ENCODE results near the gene PRTFDC1.

The PRTFDC1 gene

DNA sequence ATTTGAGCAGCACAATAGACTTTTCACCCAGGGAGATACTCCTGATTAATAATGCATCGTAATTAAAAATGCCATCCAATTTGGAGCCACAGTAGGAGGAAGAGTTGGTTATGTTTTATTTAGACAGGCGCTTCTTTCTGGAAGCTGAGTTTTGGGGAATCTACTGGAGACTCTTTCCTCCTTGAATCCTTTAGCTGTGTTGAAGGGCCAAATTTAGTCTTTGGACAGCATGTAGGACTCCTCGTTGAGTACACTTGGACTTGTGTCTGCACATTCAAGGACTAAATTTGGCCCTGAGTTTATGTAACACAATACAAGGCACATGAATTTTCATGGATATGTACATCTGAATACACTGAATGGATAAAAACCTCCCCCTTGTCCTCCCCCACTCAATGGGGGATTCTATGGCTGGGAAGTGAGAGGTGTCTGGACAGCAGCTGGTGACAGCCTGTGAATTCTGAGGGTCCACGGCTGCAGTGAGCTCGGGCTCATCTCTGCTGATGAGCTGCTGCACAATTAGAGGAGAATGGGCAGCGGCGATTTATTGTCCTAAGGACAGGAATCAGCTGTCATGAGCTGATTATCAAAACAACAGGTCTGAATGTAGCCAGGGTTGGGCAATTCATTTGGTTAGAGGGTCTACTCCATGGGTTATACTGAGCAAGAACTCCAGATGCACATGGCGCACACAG, 95.2 kb downstream of the PRTFDC1 start:
- TF ChIP-seq, protein P1, sequence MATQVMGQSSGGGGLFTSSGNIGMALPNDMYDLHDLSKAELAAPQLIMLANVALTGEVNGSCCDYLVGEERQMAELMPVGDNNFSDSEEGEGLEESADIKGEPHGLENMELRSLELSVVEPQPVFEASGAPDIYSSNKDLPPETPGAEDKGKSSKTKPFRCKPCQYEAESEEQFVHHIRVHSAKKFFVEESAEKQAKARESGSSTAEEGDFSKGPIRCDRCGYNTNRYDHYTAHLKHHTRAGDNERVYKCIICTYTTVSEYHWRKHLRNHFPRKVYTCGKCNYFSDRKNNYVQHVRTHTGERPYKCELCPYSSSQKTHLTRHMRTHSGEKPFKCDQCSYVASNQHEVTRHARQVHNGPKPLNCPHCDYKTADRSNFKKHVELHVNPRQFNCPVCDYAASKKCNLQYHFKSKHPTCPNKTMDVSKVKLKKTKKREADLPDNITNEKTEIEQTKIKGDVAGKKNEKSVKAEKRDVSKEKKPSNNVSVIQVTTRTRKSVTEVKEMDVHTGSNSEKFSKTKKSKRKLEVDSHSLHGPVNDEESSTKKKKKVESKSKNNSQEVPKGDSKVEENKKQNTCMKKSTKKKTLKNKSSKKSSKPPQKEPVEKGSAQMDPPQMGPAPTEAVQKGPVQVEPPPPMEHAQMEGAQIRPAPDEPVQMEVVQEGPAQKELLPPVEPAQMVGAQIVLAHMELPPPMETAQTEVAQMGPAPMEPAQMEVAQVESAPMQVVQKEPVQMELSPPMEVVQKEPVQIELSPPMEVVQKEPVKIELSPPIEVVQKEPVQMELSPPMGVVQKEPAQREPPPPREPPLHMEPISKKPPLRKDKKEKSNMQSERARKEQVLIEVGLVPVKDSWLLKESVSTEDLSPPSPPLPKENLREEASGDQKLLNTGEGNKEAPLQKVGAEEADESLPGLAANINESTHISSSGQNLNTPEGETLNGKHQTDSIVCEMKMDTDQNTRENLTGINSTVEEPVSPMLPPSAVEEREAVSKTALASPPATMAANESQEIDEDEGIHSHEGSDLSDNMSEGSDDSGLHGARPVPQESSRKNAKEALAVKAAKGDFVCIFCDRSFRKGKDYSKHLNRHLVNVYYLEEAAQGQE (IDR thresholded peaks at IDR 0.05; ENCODE audit: low read depth) = no peak
- no peak for TF ChIP-seq TCF12 (IDR thresholded peaks at IDR 0.05; ENCODE audit: low read depth)
- TF ChIP-seq RAD21 (IDR thresholded peaks at IDR 0.05; ENCODE audit: low read depth) = no peak
- TF ChIP-seq EP300 (IDR thresholded peaks at IDR 0.05; ENCODE audit: borderline replicate concordance) = no peak
- no peak for TF ChIP-seq NFIC (IDR thresholded peaks at IDR 0.05)
- TF ChIP-seq, protein P2, sequence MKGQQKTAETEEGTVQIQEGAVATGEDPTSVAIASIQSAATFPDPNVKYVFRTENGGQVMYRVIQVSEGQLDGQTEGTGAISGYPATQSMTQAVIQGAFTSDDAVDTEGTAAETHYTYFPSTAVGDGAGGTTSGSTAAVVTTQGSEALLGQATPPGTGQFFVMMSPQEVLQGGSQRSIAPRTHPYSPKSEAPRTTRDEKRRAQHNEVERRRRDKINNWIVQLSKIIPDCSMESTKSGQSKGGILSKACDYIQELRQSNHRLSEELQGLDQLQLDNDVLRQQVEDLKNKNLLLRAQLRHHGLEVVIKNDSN (IDR thresholded peaks at IDR 0.05) = no peak
- no peak for TF ChIP-seq EGR1 (IDR thresholded peaks at IDR 0.05)
- no peak for TF ChIP-seq FOXM1 (IDR thresholded peaks at IDR 0.05; ENCODE audit: borderline replicate concordance, low read depth)
- no peak for TF ChIP-seq CREB1 (IDR thresholded peaks at IDR 0.05; ENCODE audit: low read depth)
- TF ChIP-seq, protein P3, sequence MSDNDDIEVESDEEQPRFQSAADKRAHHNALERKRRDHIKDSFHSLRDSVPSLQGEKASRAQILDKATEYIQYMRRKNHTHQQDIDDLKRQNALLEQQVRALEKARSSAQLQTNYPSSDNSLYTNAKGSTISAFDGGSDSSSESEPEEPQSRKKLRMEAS (IDR thresholded peaks at IDR 0.05) = no peak
- no peak for TF ChIP-seq ZBTB7A (IDR thresholded peaks at IDR 0.05; ENCODE audit: low read depth)
- no peak for TF ChIP-seq CEBPB (IDR thresholded peaks at IDR 0.05)
- TF ChIP-seq YY1 (IDR thresholded peaks at IDR 0.05; ENCODE audit: low read depth) = no peak
- TF ChIP-seq TAF1 (IDR thresholded peaks at IDR 0.05; ENCODE audit: low read depth) = no peak
- TF ChIP-seq TEAD4 (IDR thresholded peaks at IDR 0.05) = no peak

DNA sequence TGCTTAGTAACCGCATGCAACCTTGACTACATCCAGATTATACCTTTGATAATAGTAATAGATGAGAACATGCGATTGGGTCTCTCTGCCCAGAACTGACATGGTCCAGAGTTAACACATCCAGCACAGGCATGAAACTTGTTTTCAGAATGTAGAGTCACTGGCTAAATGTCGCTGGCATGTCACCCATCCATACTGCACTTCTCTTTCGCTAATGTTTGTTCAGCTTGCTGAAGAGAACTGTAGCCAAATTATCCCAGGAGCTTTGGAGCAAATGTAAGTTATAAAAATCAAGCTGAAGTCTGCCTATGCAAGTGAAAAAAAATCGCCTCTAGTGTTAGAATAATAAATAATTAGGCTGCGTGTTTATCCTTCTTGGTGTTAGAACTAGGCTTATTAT, 98.2 kb downstream of the PRTFDC1 start:
- TF ChIP-seq ZBTB7A (IDR thresholded peaks at IDR 0.05; ENCODE audit: low read depth) = no peak
- no peak for TF ChIP-seq NFIC (IDR thresholded peaks at IDR 0.05)
- TF ChIP-seq, protein P3 (IDR thresholded peaks at IDR 0.05) = no peak
- TF ChIP-seq CEBPB (IDR thresholded peaks at IDR 0.05) = no peak
- TF ChIP-seq TAF1 (IDR thresholded peaks at IDR 0.05; ENCODE audit: low read depth) = no peak
- no peak for TF ChIP-seq EGR1 (IDR thresholded peaks at IDR 0.05)
- TF ChIP-seq CREB1 (IDR thresholded peaks at IDR 0.05; ENCODE audit: low read depth) = no peak
- TF ChIP-seq, protein P2 (IDR thresholded peaks at IDR 0.05) = no peak
- TF ChIP-seq FOXM1 (IDR thresholded peaks at IDR 0.05; ENCODE audit: borderline replicate concordance, low read depth) = no peak
- no peak for TF ChIP-seq RAD21 (IDR thresholded peaks at IDR 0.05; ENCODE audit: low read depth)
- no peak for TF ChIP-seq YY1 (IDR thresholded peaks at IDR 0.05; ENCODE audit: low read depth)

DNA sequence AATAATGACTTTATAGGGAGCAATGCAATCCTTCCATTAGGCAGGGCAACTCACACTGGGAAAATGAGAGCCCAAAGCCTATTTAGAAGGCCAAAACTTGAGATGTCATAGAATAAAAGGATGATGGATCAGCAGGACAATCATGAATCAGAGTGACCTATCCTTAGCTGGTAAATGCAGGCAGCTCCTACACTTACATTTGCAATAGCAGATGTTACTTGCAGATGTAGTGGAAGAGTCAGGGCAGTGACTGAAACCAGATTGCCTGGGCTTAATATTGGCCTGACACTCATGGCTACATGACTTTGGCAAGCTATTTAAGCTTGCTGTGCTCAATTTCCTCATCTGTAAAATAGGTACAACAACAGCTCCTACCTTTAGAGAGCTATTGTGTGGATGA, 98.7 kb downstream of the PRTFDC1 start:
- TF ChIP-seq NFIC (IDR thresholded peaks at IDR 0.05) (no peak), EP300 (IDR thresholded peaks at IDR 0.05; ENCODE audit: borderline replicate concordance) (no peak), FOXM1 (IDR thresholded peaks at IDR 0.05; ENCODE audit: borderline replicate concordance, low read depth) (no peak), EGR1 (IDR thresholded peaks at IDR 0.05) (no peak), TCF12 (IDR thresholded peaks at IDR 0.05; ENCODE audit: low read depth) (no peak), RAD21 (IDR thresholded peaks at IDR 0.05; ENCODE audit: low read depth) (no peak), YY1 (IDR thresholded peaks at IDR 0.05; ENCODE audit: low read depth) (no peak), CREB1 (IDR thresholded peaks at IDR 0.05; ENCODE audit: low read depth) (no peak), TEAD4 (IDR thresholded peaks at IDR 0.05) (no peak), TAF1 (IDR thresholded peaks at IDR 0.05; ENCODE audit: low read depth) (no peak), ZBTB7A (IDR thresholded peaks at IDR 0.05; ENCODE audit: low read depth) (no peak), CEBPB (IDR thresholded peaks at IDR 0.05) (no peak)
- TF ChIP-seq, protein P3 (IDR thresholded peaks at IDR 0.05) = no peak
- TF ChIP-seq, protein P1 (IDR thresholded peaks at IDR 0.05; ENCODE audit: low read depth) = no peak
- TF ChIP-seq, protein P2 (IDR thresholded peaks at IDR 0.05) = no peak

DNA sequence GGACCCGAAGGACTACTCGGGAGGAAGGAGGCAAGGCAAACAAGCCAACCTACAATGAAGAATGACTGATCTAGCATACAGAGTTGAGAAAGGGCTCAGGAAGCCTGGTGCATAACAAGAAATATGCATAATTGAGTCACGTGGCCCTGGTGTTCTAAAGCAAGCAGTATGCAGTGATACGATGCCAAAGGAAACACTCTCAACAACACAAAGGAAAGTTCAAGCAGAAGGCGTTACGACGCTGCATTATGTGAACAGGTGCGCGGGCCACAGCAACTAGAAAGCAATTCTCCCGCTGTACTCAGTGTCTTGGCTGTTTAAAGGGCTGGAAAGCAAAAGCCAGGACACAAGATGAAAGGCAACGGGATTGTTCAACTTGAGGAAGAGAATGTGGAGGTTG, 100.8 kb downstream of the PRTFDC1 start:
- TF ChIP-seq, protein P2 (IDR thresholded peaks at IDR 0.05) = peak; percentile 86
- TF ChIP-seq, protein P1 (IDR thresholded peaks at IDR 0.05; ENCODE audit: low read depth) = no peak
